H1 (cell line): ENCODE results near the gene NCOA6.

ENCODE experiments used
- EGR1 ChIP-seq: IDR thresholded peaks from 2 replicates; pipeline ENCODE4 v1.6.1; 2011; ENCODE audit warnings: low read depth, low read length, borderline replicate concordance
- KDM5A ChIP-seq: fragments of 200-600 bp; IDR thresholded peaks from 2 replicates; pipeline ENCODE4 v1.7.1; 2012; ENCODE audit warnings: mild to moderate bottlenecking, low read length, inconsistent platforms, mixed read lengths

DNA sequence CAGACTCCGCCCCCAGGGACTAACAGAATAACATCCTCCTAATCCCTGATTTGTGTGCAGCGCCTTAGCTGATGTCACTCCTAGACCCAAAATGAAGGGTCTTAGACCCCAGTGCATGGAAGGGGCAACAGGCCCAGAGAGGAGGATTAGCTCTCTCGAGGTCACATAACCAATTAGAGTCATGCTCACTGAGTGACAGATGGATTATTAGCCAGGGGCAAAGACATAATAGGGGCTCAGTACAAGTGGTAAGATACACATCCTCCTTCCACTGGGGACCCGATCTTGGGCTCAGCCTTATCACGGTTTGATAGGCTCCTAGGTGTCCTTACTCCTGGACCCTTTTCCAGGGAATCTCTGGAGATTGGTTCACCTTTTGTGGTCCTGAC lies 120.4 kb downstream of the NCOA6 start:
- TF ChIP-seq KDM5A (no peak), EGR1 (no peak)
